GM12878 (cell line): ENCODE measurements around the gene CTDSP1. TPM values are rescaled to one million over a fixed set of nuclear protein-coding genes. Genes with fewer than 3 reads are reported as not detected.

Source experiments
- ATAC-seq: fragments of 200-7000 bp; cut with Tn5 transposase; 3 replicates; pipeline ENCODE4 v1.9.1; 2020; ENCODE audit warnings: mild to moderate bottlenecking, moderate library complexity
- BruUV-seq: library from RNA; stranded (reverse); fragments of 400-500 nt; replicated peaks from 2 replicates; lab custom pipeline; 2021; lab: Mats Ljungman, UMichigan
- CTCF ChIA-PET: fragments of 300-600 bp; sonication (Branson Sonifier 250); formaldehyde crosslinking; extraction: SDS; loops from one replicate; lab custom pipeline; 2021; ENCODE audit warnings: inconsistent platforms; lab: Yijun Ruan, JAX
- POLR2A ChIA-PET: fragments of 350-600 bp; formaldehyde crosslinking; extraction: SDS; loops from one replicate; lab custom pipeline; 2021; ENCODE audit warnings: inconsistent platforms; lab: Charles Lee
- RAD21 ChIA-PET: fragments of 300-600 bp; sonication (Branson Sonifier 250); formaldehyde crosslinking; loops from one replicate; lab custom pipeline; 2023; ENCODE audit warnings: antibody characterized with exemption; ENCODE audit not compliant: unreplicated experiment; lab: Charles Lee
- SMC1A ChIA-PET: fragments of 300-600 bp; sonication (Branson Sonifier 250); formaldehyde crosslinking; loops from one replicate; lab custom pipeline; 2023; ENCODE audit not compliant: unreplicated experiment, uncharacterized antibody; lab: Charles Lee
- DNase-seq: peaks from one replicate; pipeline ENCODE4 v3.0.0-alpha.2; 2011; ENCODE audit warnings: low read depth, low spot score
- FAIRE-seq: peaks from 3 replicates; lab custom pipeline; 2011; peaks lifted over from hg19 to GRCh38; lab: Jason Lieb, UNC
- H2AFZ ChIP-seq: 2 replicates; pipeline ENCODE4 v1.6.0; 2011; ENCODE audit warnings: low read depth, low read length, control low read depth; ENCODE audit not compliant: control insufficient read depth
- H3K27ac ChIP-seq: 2 replicates; pipeline ENCODE4 v1.5.1; 2011; ENCODE audit warnings: control low read depth; ENCODE audit not compliant: control insufficient read depth, insufficient read depth
- H3K27me3 ChIP-seq, 2 experiments: replicated peaks in 1 of 2; 2 replicates each; pipeline versions ENCODE4 v1.6.0 to v1.6.1; 2011; ENCODE audit warnings: low read length in 1 of 2; ENCODE audit not compliant: control insufficient read depth in 2 of 2, insufficient read depth in 2 of 2
- H3K36me3 ChIP-seq, 2 experiments: 2 replicates each; pipeline ENCODE4 v1.5.1; 2011; ENCODE audit warnings: low read length in 1 of 2; ENCODE audit not compliant: control insufficient read depth in 2 of 2, insufficient read depth in 2 of 2
- H3K4me1 ChIP-seq: 2 replicates; pipeline ENCODE4 v1.6.1; 2011; ENCODE audit warnings: mild to moderate bottlenecking, low read length, moderate library complexity, mixed read lengths; ENCODE audit not compliant: control insufficient read depth, insufficient read depth
- H3K4me2 ChIP-seq: 2 replicates; pipeline ENCODE4 v1.6.0; 2011; ENCODE audit warnings: control low read depth; ENCODE audit not compliant: control insufficient read depth, insufficient read depth
- H3K4me3 ChIP-seq: fragments of 200-600 bp; sonication (generic); 2 replicates; pipeline ENCODE4 v1.5.1; 2016
- H3K79me2 ChIP-seq: 2 replicates; pipeline ENCODE4 v1.6.0; 2011; ENCODE audit warnings: low read length; ENCODE audit not compliant: control insufficient read depth, insufficient read depth
- H3K9ac ChIP-seq: 2 replicates; pipeline ENCODE4 v1.8.0; 2011; ENCODE audit warnings: low read length, control low read depth, mixed read lengths; ENCODE audit not compliant: control insufficient read depth, insufficient read depth
- H3K9me3 ChIP-seq: replicated peaks from 3 replicates; pipeline ENCODE4 v1.5.1; 2011; ENCODE audit warnings: mild to moderate bottlenecking, low read length; ENCODE audit not compliant: control insufficient read depth, insufficient read depth
- H4K20me1 ChIP-seq: 2 replicates; pipeline ENCODE4 v1.6.0; 2011; ENCODE audit not compliant: control insufficient read depth, insufficient read depth
- BMI1 ChIP-seq: fragments of 450-650 bp; IDR thresholded peaks from 2 replicates; pipeline ENCODE4 v1.6.1; 2016; ENCODE audit warnings: mild to moderate bottlenecking, moderate library complexity, borderline replicate concordance
- BRCA1 ChIP-seq: IDR thresholded peaks from 2 replicates; pipeline ENCODE4 v1.6.1; 2011; ENCODE audit warnings: low read depth, low read length, improper control_type of control experiment
- CEBPB ChIP-seq, 2 experiments: fragments of 150-350 bp in 1 of 2; IDR thresholded peaks; 2 replicates each; pipeline ENCODE4 v1.6.1; 2012 to 2014; ENCODE audit warnings: low read depth in 2 of 2, low read length in 2 of 2, borderline replicate concordance in 1 of 2, inconsistent platforms in 1 of 2
- CHD4 ChIP-seq: fragments of 200-600 bp; sonication (generic); IDR thresholded peaks from 2 replicates; pipeline ENCODE4 v1.6.1; 2016; ENCODE audit warnings: mild to moderate bottlenecking
- FOS ChIP-seq: IDR thresholded peaks from 3 replicates; pipeline ENCODE4 v1.6.1; 2011; ENCODE audit warnings: borderline replicate concordance; ENCODE audit not compliant: insufficient read length; ENCODE audit errors: extremely low read depth
- HCFC1 ChIP-seq: fragments of 150-350 bp; IDR thresholded peaks from 2 replicates; pipeline ENCODE4 v1.6.1; 2014; ENCODE audit warnings: low read length
- HDAC6 ChIP-seq: fragments of 200-600 bp; sonication (generic); IDR thresholded peaks from one replicate; pipeline ENCODE4 v1.8.0; 2017; ENCODE audit warnings: antibody characterized with exemption; ENCODE audit not compliant: unreplicated experiment
- NFIC ChIP-seq: IDR thresholded peaks from 2 replicates; pipeline ENCODE4 v1.6.1; 2012; ENCODE audit warnings: low read depth, mild to moderate bottlenecking, inconsistent platforms, low read length, moderate library complexity
- NFYB ChIP-seq: IDR thresholded peaks from 2 replicates; pipeline ENCODE4 v1.6.1; 2011; ENCODE audit warnings: low read depth, mild to moderate bottlenecking, low read length, improper control_type of control experiment, moderate library complexity; ENCODE audit not compliant: insufficient read depth
- NR2C1 ChIP-seq: fragments of 450-650 bp; IDR thresholded peaks from 2 replicates; pipeline ENCODE4 v1.6.1; 2017; ENCODE audit warnings: antibody characterized with exemption, mild to moderate bottlenecking, moderate library complexity
- PRDM15 ChIP-seq: fragments of 450-650 bp; formaldehyde crosslinking; IDR thresholded peaks from 2 replicates; pipeline ENCODE4 v1.4.0; 2020; ENCODE audit warnings: mild to moderate bottlenecking, moderate library complexity
- SPI1 ChIP-seq: IDR thresholded peaks from 2 replicates; pipeline ENCODE4 v1.6.1; 2011; ENCODE audit warnings: low read depth, mild to moderate bottlenecking, low read length, moderate library complexity, borderline replicate concordance; ENCODE audit not compliant: insufficient read depth
- TARDBP ChIP-seq: IDR thresholded peaks from 2 replicates; pipeline ENCODE4 v1.6.1; 2016; ENCODE audit warnings: borderline replicate concordance
- ZNF384 ChIP-seq: IDR thresholded peaks from 2 replicates; pipeline ENCODE4 v1.6.1; 2012; ENCODE audit warnings: low read depth, mild to moderate bottlenecking, low read length, improper control_type of control experiment, borderline replicate concordance
- WGBS: methylation state at CpG from one replicate; pipeline ENCODE4 v1.1.6; 2016; ENCODE audit warnings: low lambda C conversion rate; ENCODE audit not compliant: insufficient replicate concordance, insufficient coverage; ENCODE audit errors: missing lambda C conversion rate; 5-methylcytosine and 5-hydroxymethylcytosine counted together
- in situ Hi-C: fragments of 300-500 bp; cut with MboI; formaldehyde crosslinking; loops from 9 replicates; pipeline ENCODE4 v1.14.3; 2018; ENCODE audit warnings: mixed read lengths
- intact Hi-C: fragments of 100-400 bp; cut with micrococcal nuclease; formaldehyde crosslinking; loops from one replicate; pipeline ENCODE4 v1.14.2; 2022; ENCODE audit not compliant: unreplicated experiment
- polyA plus RNA-seq, 11 experiments: library from polyadenylated mRNA; depleted of rRNA in 4 of 11; unstranded in 6 of 11; stranded (reverse) in 5 of 11; fragments of >200 nt; fragmentation: Nextera tagmentation in 4 of 11; fragmentation: Illumina TruSeq in 1 of 11; extraction: Ambion mirVana in 4 of 11; extraction: Trizol in 1 of 11; gene quantifications; 1 replicate in 1 of 11; 2 replicates in 10 of 11; pipeline versions ENCODE4 v1.2.1 to v1.2.3, GENCODE V29; 2011 to 2016; ENCODE audit warnings: inconsistent platforms in 2 of 11, missing spikeins in 2 of 11, low read depth in 1 of 11
- total RNA-seq, 4 experiments: library from RNA; depleted of rRNA in 3 of 4; stranded (reverse); fragments of >200 nt in 3 of 4; fragmentation: Illumina TruSeq in 1 of 4; extraction: Trizol in 1 of 4; gene quantifications; 2 replicates each; pipeline versions ENCODE4 v1.2.1 to v1.2.3, GENCODE V29; 2013 to 2021
- TF ChIP-seq, protein P1 (sequence below): fragments of 450-650 bp; IDR thresholded peaks from 2 replicates; pipeline ENCODE4 v1.6.1; 2016; ENCODE audit warnings: mild to moderate bottlenecking

CTDSP1 gene
- total and polyA plus RNA-seq, 10 of the 15 experiments (the other 5 are each of a cell fraction or from before 2014, with no cell fraction given) = 3.0 to 75.9 (median 34.4) TPM

- TF ChIP-seq HDAC6 (no peak), HCFC1 (no peak), TARDBP (peak; percentile 82), FOS (no peak), CEBPB (IDR thresholded peaks at IDR 0.05; ENCODE audit: borderline replicate concordance in 1 of 2, low read depth in 2 of 2, low read length in 2 of 2) (no peak)
- TF ChIP-seq, all 136 proteins: peak for 40
These were observed 6.7 kb downstream of the CTDSP1 start (continued) for GRCh38 chr2:218406209-218406948.

DNA sequence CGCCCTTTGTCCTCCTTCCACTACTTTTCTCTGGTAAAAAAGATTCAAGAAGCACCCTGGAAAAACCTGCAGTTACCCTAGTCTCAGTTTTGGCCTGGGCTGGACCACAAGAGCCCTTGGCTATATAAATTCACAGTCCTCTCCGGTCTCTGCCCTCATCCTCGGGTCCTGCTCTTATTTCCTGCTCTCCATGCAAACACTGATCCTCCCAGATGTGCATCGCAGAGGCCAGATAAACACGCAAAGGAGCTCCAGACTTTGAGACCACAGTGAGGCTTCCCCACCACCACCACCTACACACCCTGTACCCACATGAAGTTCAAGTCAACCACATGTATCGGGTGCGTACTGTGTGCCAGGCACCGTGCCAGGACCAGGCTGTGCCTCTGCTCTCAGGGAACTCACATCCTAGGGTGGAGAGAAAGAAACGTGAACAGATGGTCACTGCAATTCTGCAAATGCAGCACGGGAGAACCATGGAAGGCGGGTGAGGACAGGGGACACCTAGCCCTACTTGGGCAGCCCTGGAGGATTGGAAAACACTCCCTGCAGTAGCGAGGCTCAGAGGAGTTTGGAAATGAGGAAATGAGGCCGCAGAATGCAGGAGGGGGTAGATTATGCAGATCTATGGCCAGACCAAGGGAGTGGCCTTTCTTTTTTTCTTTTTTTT is 7.4 kb downstream of the CTDSP1 start:
- H3K27me3 ChIP-seq = no peaks in the 10 kb centered on the region
- H3K36me3 ChIP-seq = peaks cover 5 to 6% of the 10 kb centered on the region in 2 experiments; a peak in 2 of 4 replicates
- peak overlapping the region; percentile 82 for H3K4me2 ChIP-seq
- no TSS peak for BruUV-seq
- in situ Hi-C loops = loop anchor here (5.0 to 10.0 kb wide), 2 partner anchors 240 to 438 kb away; no protein-coding TSS in a partner anchor
- WGBS = 8% methylated on average over 13 of the region's 13 CpGs
- ChIA-PET CTCF (interaction anchor here (0.5 to 4.8 kb wide), 7 partner anchors 47 to 248 kb away, joined by 3 to 22 read pairs (median 4); no protein-coding TSS in a partner anchor), POLR2A (interaction anchor here (0.8 kb wide), 1 partner anchor 10 kb away, joined by 3 read pairs; no protein-coding TSS in a partner anchor), RAD21 (interaction anchor here (0.6 to 2.4 kb wide), 5 partner anchors 11 to 252 kb away, joined by 3 to 8 read pairs (median 3); partner anchors contain the start of genes BCS1L and ZNF142), SMC1A (interaction anchor here (0.7 to 1.1 kb wide), 4 partner anchors 57 to 260 kb away, joined by 3 to 4 read pairs (median 4); no protein-coding TSS in a partner anchor)
- H3K9ac ChIP-seq = peak overlapping the region; percentile 30; the same call in 1 of the 2 replicates
- H3K4me3 ChIP-seq = peak overlapping the region; percentile 53; the same call in 1 of the 2 replicates
- intact Hi-C loops = loop anchor here (1.0 to 2.0 kb wide), 3 partner anchors 59 to 440 kb away; no protein-coding TSS in a partner anchor
- DNase-seq (peak; percentile 27), FAIRE-seq (peak; percentile 65), ATAC-seq (peak; percentile 19)
- peak overlapping the region; percentile 33 for H3K27ac ChIP-seq
- peak overlapping the region; percentile 45 for H2AFZ ChIP-seq
- peaks cover 27% of the 10 kb centered on the region for H3K4me1 ChIP-seq
- H3K9me3 ChIP-seq = no peaks in the 10 kb centered on the region
- H3K79me2 ChIP-seq = peaks cover 1% of the 10 kb centered on the region
- no peaks in the 10 kb centered on the region for H4K20me1 ChIP-seq
- TF ChIP-seq CHD4 = no peak
- TF ChIP-seq BMI1 = no peak
- no peak for TF ChIP-seq NFYB
- TF ChIP-seq, protein P1, sequence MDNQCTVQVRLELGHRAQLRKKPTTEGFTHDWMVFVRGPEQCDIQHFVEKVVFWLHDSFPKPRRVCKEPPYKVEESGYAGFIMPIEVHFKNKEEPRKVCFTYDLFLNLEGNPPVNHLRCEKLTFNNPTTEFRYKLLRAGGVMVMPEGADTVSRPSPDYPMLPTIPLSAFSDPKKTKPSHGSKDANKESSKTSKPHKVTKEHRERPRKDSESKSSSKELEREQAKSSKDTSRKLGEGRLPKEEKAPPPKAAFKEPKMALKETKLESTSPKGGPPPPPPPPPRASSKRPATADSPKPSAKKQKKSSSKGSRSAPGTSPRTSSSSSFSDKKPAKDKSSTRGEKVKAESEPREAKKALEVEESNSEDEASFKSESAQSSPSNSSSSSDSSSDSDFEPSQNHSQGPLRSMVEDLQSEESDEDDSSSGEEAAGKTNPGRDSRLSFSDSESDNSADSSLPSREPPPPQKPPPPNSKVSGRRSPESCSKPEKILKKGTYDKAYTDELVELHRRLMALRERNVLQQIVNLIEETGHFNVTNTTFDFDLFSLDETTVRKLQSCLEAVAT = 0 out of 2 replicates have a peak, but pooled peaks have one; percentile 3
- TF ChIP-seq NR2C1 = no peak
- peak; percentile 46; the same call in 1 of the 2 replicates for TF ChIP-seq ZNF384
- no peak for TF ChIP-seq PRDM15 (CRISPR knock-in tag)
- peak; percentile 27; the same call in 1 of the 2 replicates for TF ChIP-seq SPI1
- TF ChIP-seq NFIC = no peak
- TF ChIP-seq BRCA1 = no peak
